Measurements from ENCODE around the gene UNC93B1.

Gene UNC93B1
- total RNA-seq = 59.7 to 339 (median 122) reads per million in 18 experiments

- DNase-seq = peak; percentile 88 to 96
Observed at GRCh38 chr11:68003846-68004550, at the start of gene UNC93B1. TSS of gene UNC93B1 (minus strand) at chr11:68004097. CDS start at chr11:68004043, 54 bp downstream.

DNA sequence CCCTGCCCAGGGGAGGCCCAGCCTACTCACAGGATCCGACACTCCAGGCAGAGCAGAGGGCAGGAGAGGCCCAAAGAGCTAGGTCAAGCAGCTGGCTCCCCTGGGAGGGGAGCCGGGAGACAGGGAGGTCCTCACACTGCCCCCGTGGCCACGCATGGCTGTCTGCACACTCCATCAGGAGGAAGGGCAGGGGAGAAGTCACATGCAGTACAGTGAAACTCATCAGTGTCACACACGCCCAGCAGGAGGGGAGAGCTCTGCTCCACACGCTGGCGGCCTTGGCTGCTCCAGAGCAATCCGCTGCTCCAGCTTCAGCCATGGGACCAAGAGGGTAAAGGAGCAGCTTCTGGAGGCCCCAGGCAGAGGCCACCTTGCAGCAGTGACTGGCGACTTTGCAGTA, 49.2 kb upstream of the UNC93B1 start:
- peak in 1 of 2 donors; percentile 43 for DNase-seq

DNA sequence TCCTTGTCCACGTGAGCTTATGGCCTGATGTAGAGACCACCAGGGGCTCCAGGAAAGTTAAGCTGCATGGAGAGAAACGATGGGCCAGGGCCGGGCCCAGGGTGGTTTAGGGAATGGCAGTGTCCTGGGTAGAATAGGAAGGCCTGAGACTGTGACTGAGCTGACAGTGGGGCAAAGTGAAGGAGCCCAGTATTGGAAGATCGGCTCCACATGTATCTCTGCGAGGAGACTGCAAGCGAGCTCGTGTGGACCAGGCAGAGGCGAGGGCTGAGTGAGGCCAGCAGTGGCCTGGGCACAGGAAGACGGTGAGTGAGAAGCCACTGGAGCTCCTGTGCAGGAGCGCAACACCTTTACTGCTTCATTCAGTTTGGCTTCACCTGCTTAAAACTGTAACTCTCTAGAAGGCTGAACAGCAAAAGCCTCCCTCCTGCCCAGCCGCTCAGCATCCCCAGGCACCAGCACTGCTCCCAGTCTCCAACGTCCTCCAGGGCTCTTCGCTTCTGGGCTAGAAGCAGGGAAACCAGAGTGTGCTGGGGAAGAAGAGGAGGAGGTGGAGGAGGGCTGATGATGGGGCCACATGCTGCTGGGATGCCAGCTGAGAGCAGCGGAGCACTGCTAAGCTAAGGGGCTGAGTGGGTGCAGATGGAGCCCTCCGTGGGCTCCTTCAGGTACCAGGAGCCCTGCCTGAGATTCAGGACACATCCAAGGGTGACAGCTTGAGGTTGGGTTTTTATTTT, 48.4 kb upstream of the UNC93B1 start:
- DNase-seq = no peak

- no peak for DNase-seq
Observed at GRCh38 chr11:68051191-68052136, 47.6 kb upstream of the UNC93B1 start.

DNA sequence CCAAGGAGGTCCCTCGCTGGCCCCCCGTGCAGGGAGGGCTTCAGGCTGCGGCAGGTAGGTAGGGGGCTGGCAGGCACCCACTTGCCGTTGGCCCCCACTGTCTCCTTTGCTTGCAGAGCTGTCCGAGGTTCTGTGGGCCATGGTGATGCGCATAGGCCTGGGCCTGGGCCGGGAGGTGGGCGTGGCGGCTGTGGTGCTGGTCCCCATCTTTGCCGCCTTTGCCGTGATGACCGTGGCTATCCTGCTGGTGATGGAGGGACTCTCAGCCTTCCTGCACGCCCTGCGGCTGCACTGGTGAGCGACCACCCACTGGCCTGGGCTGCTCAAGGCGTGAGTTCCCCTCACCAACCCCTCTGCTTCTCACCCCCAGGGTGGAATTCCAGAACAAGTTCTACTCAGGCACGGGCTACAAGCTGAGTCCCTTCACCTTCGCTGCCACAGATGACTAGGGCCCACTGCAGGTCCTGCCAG, 46.5 kb upstream of the UNC93B1 start:
- DNase-seq = no peak

- DNase-seq = no peak
Observed at GRCh38 chr11:68049509-68050370, 45.8 kb upstream of the UNC93B1 start.

DNA sequence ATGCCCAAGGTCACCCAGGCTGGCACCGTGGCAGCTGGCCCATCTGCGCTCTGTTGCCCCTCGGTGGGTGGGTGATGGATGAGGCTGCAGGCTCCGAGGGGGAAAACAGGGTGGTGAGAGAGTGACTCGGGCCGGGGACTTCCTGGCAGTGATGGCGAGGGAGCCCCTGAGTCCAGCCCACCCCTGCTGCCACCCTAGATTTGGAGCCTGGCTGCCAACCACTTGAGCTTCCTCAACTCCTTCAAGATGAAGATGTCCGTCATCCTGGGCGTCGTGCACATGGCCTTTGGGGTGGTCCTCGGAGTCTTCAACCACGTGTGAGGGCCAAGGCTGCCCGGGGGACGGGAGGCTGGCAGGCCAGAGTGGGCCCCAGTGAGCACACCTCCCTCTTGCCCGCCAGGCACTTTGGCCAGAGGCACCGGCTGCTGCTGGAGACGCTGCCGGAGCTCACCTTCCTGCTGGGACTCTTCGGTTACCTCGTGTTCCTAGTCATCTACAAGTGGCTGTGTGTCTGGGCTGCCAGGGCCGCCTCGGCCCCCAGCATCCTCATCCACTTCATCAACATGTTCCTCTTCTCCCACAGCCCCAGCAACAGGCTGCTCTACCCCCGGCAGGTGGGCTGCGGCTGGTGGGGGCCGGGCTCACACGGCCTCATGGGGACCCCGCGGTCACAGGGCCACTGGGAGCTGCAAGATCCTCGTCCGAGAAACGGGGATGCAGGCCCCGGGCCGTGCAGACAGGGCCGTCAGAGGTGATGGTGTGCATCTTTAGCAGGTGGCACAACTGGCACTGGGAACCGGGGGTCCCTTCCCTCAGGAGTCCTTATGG, 45.0 kb upstream of the UNC93B1 start:
- no peak for DNase-seq

DNA sequence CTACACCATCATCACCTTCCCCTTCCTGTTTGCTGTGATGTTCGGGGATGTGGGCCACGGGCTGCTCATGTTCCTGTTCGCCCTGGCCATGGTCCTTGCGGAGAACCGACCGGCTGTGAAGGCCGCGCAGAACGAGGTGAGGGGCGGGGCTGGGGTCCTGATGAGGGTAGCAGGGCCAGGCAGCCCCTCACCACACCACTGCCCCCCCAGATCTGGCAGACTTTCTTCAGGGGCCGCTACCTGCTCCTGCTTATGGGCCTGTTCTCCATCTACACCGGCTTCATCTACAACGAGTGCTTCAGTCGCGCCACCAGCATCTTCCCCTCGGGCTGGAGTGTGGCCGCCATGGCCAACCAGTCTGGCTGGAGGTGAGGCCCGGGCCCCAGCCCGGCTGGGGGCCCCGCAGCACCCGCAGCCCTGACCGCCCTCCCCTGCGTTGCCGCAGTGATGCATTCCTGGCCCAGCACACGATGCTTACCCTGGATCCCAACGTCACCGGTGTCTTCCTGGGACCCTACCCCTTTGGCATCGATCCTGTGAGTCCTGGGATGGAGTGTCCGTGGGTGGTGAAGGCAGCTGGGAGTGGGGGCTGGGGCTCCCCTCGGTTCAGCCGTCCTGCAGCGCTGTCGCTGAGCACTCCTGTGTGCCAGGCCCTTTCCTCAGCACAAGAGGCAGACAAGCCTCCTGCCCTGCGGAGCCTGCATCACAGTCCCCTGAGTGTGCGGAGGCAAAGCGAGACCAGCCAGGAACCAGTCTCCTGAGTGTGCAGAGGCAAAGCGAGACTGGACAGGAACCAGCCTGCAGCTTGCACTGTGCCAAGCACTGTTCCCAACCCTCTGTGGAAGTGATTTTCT, 43.8 kb upstream of the UNC93B1 start:
- DNase-seq = no peak

DNA sequence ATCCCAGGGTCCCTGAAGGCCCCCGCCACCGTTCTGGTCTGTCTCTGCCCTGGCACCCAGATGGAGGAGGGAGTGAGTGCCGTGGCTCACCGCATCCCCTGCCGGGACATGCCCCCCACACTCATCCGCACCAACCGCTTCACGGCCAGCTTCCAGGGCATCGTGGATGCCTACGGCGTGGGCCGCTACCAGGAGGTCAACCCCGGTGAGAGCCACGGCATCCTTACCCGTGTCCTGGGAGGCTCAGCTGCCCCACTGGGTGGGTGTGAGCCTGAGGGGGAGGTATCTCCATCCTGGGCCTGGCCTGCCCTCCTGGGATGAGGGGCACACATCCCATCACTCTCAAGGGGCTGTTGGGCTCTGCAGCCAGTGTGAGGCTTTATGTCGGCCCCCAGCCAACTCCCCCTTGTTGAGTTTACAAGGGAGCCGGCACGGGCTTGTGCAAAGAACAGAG, 41.0 kb upstream of the UNC93B1 start:
- DNase-seq = no peak

- DNase-seq = no peak
Observed at GRCh38 chr11:68044145-68044813, 40.4 kb upstream of the UNC93B1 start.

DNA sequence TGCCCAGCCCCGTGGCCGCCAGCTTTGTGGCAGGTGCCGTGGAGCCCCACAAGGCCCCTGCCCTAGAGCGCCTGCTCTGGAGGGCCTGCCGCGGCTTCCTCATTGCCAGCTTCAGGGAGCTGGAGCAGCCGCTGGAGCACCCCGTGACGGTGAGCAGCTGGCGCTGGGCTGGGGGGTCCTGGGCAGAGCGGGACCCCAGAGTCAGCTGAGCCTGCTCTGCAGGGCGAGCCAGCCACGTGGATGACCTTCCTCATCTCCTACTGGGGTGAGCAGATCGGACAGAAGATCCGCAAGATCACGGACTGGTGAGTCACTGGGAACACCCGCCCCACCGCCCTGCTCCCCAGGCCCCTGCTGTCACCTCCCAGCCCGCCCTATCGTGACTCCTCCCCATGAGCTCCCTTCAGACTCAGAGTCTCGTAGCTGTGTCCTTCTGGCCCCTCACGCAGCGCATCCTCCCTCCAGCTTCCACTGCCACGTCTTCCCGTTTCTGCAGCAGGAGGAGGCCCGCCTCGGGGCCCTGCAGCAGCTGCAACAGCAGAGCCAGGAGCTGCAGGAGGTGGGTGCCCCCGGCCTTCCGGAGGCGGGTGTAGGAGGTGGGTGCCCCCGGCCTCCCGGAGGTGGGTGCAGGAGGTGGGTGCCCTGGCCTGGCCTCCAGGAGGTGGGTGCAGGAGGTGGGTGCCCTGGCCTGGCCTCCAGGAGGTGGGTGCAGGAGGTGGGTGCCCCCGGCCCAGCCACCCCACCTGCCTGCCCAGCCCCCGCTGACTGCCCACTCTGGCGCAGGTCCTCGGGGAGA, 39.6 kb upstream of the UNC93B1 start:
- peak; percentile 39 to 76 for DNase-seq

DNA sequence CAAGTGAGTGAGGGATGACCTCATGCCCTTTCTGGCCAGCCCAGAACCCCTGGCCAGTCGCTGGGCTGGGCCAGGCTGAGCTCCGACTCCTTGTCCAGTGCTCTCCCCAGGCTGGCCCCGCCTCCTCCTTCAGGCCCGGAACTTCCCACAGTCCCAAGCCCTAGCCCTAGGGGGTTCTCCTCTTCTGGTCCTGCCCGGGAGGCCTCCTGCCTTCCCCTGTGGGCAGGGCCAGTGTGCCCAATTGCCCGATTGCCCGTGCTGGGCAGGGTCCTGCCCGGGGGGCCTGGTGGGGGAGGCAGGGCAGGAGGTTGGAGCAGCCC, 39.1 kb upstream of the UNC93B1 start:
- peak in 1 of 2 donors; percentile 26 for DNase-seq

GRCh38 chr11:68042219-68043028, 38.5 kb upstream of the UNC93B1 start:
- DNase-seq = no peak

- DNase-seq = no peak
Observed at GRCh38 chr11:68041617-68042218, 37.8 kb upstream of the UNC93B1 start.

DNA sequence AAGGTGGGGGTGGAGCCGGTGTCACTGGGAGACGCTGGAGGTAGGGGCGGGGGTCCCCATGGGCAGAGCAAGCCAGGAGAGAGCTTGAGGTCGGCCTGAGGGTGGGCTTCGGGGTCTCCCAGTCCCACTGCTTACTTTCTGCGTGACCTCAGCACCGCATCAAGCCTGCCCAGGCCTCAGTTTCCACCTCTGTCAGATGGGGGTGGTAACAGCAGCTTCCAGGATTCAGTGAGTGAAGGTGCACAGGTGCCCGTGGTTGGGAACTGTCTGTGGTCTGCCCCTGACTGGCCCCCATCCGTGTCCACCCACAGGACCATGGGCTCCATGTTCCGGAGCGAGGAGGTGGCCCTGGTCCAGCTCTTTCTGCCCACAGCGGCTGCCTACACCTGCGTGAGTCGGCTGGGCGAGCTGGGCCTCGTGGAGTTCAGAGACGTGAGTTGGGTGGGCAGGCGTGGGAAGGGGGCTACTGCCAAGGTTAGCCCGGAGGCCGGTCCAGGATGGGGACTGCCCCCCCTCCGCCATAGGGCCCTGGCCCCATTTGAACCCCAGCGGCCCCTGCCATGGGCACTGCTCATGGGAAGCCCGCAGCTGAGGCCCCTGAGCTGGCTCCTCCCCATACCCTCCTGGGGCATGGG, 37.2 kb upstream of the UNC93B1 start:
- no peak for DNase-seq

DNA sequence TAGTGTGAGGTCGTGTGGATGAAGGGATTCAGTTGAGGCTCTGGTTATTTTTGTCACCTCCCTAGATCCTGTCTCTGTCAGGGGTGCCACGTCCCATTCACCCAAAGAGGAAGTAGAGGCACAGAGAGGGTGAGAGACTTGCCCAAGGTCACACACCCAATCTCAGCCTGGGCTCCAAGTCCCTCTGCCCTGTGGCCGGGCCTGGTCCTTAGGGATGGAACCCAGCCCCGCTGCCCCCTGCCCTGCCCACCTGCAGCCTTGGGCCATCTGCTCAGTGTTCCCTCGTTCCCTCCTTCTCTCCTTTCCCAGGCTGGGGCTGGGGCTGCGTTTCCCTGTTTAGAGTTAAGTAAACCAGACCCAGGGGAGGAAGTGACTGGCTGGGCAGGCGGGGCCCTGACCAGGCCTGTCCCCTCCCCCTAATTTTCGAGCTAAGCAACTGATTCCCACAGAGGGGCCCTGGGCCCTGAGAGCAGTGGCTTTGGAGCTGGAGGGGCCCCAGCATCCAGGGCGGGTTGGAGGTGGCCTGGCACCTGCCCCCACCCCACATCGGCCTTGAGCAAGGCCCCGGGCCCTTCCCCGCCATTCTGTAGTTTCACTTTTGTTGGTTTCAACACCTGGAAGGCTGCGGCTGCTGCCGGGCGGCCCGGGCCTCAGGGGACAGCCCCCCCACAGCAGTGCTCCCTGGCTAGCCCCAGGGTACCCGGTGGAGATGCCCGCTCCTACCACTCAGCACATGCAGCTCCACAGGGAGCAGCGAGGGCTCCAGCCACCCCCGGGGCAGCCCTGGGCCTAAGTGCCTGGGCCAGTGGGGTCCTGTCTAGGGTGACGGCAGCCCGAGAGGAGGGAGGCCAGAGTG, 36.4 kb upstream of the UNC93B1 start:
- peak; percentile 68 to 75 for DNase-seq
